ENCODE results near the gene NCOA1.

GRCh38 chr2:24712296-24712695 is 221.2 kb downstream of the NCOA1 start:
- TF ChIP-seq REST (IDR thresholded peaks at IDR 0.05; ENCODE audit: insufficient read depth in 1 of 2, low read depth in 2 of 2, low read length in 1 of 2) (no peak), CTCF (IDR thresholded peaks at IDR 0.05) (no peak), SIN3A (IDR thresholded peaks at IDR 0.05; ENCODE audit: borderline replicate concordance, insufficient read depth, low read depth, low read length) (no peak), POLR2AphosphoS5 (IDR thresholded peaks at IDR 0.05; ENCODE audit: low read depth, low read length) (no peak), TCF7L2 (IDR thresholded peaks at IDR 0.05; ENCODE audit: low read depth, low read length) (no peak)

All from Panc1 (cell line).